ENCODE measurements around the gene MAPKAP1.
"Not testable (repeated sequence)": the region's sequence is repeated elsewhere in the genome, so short reads cannot be mapped to it uniquely, and the experiment has no call there.

- not testable (repeated sequence) for TF ChIP-seq POLR2A (IDR thresholded peaks at IDR 0.05); CTCF (IDR thresholded peaks at IDR 0.05); POLR2AphosphoS5 (IDR thresholded peaks at IDR 0.05; ENCODE audit: insufficient read depth in 1 of 2, low read depth in 1 of 2)
Observed at GRCh38 chr9:125693492-125693891, 13.5 kb downstream of the MAPKAP1 start.

Data from vagina (tissue), 2 donors.